GM23338 (cell line): ENCODE data around the gene DAPK2. TPM values are rescaled to one million over a fixed set of nuclear protein-coding genes. Genes with fewer than 3 reads are reported as not detected.

ENCODE experiments used
- ATAC-seq: fragments of 200-7000 bp; cut with Tn5 transposase; 3 replicates; pipeline ENCODE4 v1.9.1; 2020
- DNase-seq: peaks from one replicate; pipeline ENCODE4 v3.0.0-alpha.2; 2015; ENCODE audit warnings: low spot score
- H2AFZ ChIP-seq: fragments of 200-600 bp; sonication (generic); 2 replicates; pipeline ENCODE4 v1.8.0; 2016; ENCODE audit warnings: antibody characterized with exemption, mild to moderate bottlenecking, moderate library complexity
- H3F3A ChIP-seq: fragments of 200-600 bp; sonication (generic); replicated peaks from 2 replicates; pipeline ENCODE4 v1.8.0; 2017; ENCODE audit warnings: antibody characterized with exemption, mixed run types, low read depth
- H3K27ac ChIP-seq: fragments of 200-600 bp; sonication (generic); 2 replicates; pipeline ENCODE4 v1.6.1; 2016; ENCODE audit warnings: low read depth
- H3K27me3 ChIP-seq: fragments of 200-600 bp; sonication (generic); 2 replicates; pipeline ENCODE4 v1.8.0; 2016; ENCODE audit warnings: mild to moderate bottlenecking, mixed run types, moderate library complexity; ENCODE audit not compliant: insufficient read depth
- H3K36me3 ChIP-seq: fragments of 200-600 bp; sonication (generic); 2 replicates; pipeline ENCODE4 v1.8.0; 2016; ENCODE audit warnings: mild to moderate bottlenecking; ENCODE audit not compliant: insufficient read depth
- H3K4me1 ChIP-seq: fragments of 200-600 bp; sonication (generic); 2 replicates; pipeline ENCODE4 v1.8.0; 2016; ENCODE audit warnings: mild to moderate bottlenecking, moderate library complexity; ENCODE audit not compliant: insufficient read depth
- H3K4me2 ChIP-seq: fragments of 200-600 bp; sonication (generic); 2 replicates; pipeline ENCODE4 v1.7.1; 2017; ENCODE audit warnings: mixed run types
- H3K4me3 ChIP-seq: fragments of 200-600 bp; sonication (generic); 2 replicates; pipeline ENCODE4 v1.6.1; 2016; ENCODE audit warnings: mixed run types
- H3K79me2 ChIP-seq: fragments of 200-600 bp; sonication (generic); replicated peaks from 2 replicates; pipeline ENCODE4 v1.8.0; 2017; ENCODE audit warnings: mild to moderate bottlenecking; ENCODE audit not compliant: insufficient read depth
- H3K9me2 ChIP-seq: fragments of 200-600 bp; sonication (generic); 2 replicates; pipeline ENCODE4 v1.8.0; 2017; ENCODE audit not compliant: insufficient read depth
- H4K20me1 ChIP-seq: fragments of 200-600 bp; sonication (generic); replicated peaks from 2 replicates; pipeline ENCODE4 v1.8.0; 2017; ENCODE audit warnings: mild to moderate bottlenecking; ENCODE audit not compliant: insufficient read depth
- H3K27ac Mint-ChIP-seq: 2 replicates; pipeline ENCODE4 v1.8.0; 2020; ENCODE audit warnings: inconsistent platforms, mild to moderate bottlenecking, moderate library complexity, mixed read lengths
- H3K27me3 Mint-ChIP-seq: 3 replicates; pipeline ENCODE4 v1.8.0; 2022; ENCODE audit warnings: low read depth, mild to moderate bottlenecking, moderate library complexity, mixed read lengths, inconsistent platforms; ENCODE audit not compliant: insufficient read depth, poor library complexity
- H3K36me3 Mint-ChIP-seq: 3 replicates; pipeline ENCODE4 v1.8.0; 2021; ENCODE audit warnings: low read depth, mild to moderate bottlenecking, inconsistent platforms, moderate library complexity, mixed read lengths
- H3K4me1 Mint-ChIP-seq: 3 replicates; pipeline ENCODE4 v1.8.0; 2020; ENCODE audit warnings: mild to moderate bottlenecking, inconsistent platforms, mixed read lengths
- H3K4me3 Mint-ChIP-seq: 3 replicates; pipeline ENCODE4 v1.8.0; 2021; ENCODE audit warnings: moderate library complexity, mild to moderate bottlenecking, inconsistent platforms, mixed read lengths
- H3K9me3 Mint-ChIP-seq: 3 replicates; pipeline ENCODE4 v1.8.0; 2020; ENCODE audit warnings: moderate library complexity, mild to moderate bottlenecking, inconsistent platforms, mixed read lengths
- CTCF ChIP-seq, 2 experiments: fragments of 200-600 bp in 1 of 2; sonication (generic) in 1 of 2; conservative IDR thresholded peaks; 2 replicates each; pipeline versions ENCODE4 v1.5.1 to v1.6.1; 2016 to 2017; ENCODE audit warnings: antibody characterized with exemption in 2 of 2, low read depth in 2 of 2, mild to moderate bottlenecking in 2 of 2, moderate library complexity in 1 of 2
- NANOG ChIP-seq: IDR thresholded peaks from 2 replicates; pipeline ENCODE4 v1.6.1; 2016; ENCODE audit warnings: antibody characterized with exemption, borderline replicate concordance
- ZNF331 ChIP-seq: fragments of 250-450 bp; sonication (Bioruptor Pico); IDR thresholded peaks from 2 replicates; pipeline ENCODE4 v1.5.0; 2020; ENCODE audit warnings: low read depth, mild to moderate bottlenecking, moderate library complexity
- ZNF462 ChIP-seq: fragments of 250-450 bp; sonication (Bioruptor Pico); IDR thresholded peaks from 2 replicates; pipeline ENCODE4 v1.5.0; 2020; ENCODE audit warnings: mild to moderate bottlenecking, moderate library complexity
- polyA plus RNA-seq: library from polyadenylated mRNA; unstranded; fragments of >200 nt; fragmentation: Nextera tagmentation; extraction: Ambion mirVana; gene quantifications from 2 replicates; pipeline ENCODE4 v1.2.1, GENCODE V29; 2016
- total RNA-seq: library from RNA; depleted of rRNA; stranded (reverse); fragments of >200 nt; shearing (Covaris generic); gene quantifications from 2 replicates; pipeline ENCODE4 v1.2.3, GENCODE V29; 2014

Gene DAPK2
- total and polyA plus RNA-seq, 2 experiments from 2014 or later: 1.6 to 3.1 TPM

- no peaks in the 10 kb centered on the region for H3K36me3 ChIP-seq
- no peaks in the 10 kb centered on the region; the same call in 2 of the 3 replicates for H3K36me3 Mint-ChIP-seq
- no peaks in the 10 kb centered on the region for H3K9me2 ChIP-seq
- H3K79me2 ChIP-seq: no peaks in the 10 kb centered on the region
- no peaks in the 10 kb centered on the region for H3K9me3 Mint-ChIP-seq
- no peak overlapping the region for H3K4me2 ChIP-seq
- no peaks in the 10 kb centered on the region for H3K27me3 Mint-ChIP-seq
- peak overlapping the region; percentile 82 for H2AFZ ChIP-seq
- no peak overlapping the region for H3K27ac Mint-ChIP-seq
- H3K4me3 Mint-ChIP-seq: no peak overlapping the region
- ATAC-seq: no peak
- H3K27ac ChIP-seq: no peak overlapping the region
- peaks cover 14% of the 10 kb centered on the region for H3K4me1 Mint-ChIP-seq
- H3K4me3 ChIP-seq: no peak overlapping the region
- H3K27me3 ChIP-seq: no peaks in the 10 kb centered on the region
- H3F3A ChIP-seq: no peaks in the 10 kb centered on the region
- no peak for TF ChIP-seq NANOG
- no peak for TF ChIP-seq ZNF462 (CRISPR knock-in tag)
- no peak for TF ChIP-seq ZNF331
- no peak for TF ChIP-seq CTCF (conservative IDR thresholded peaks at IDR 0.05; ENCODE audit: low read depth in 2 of 2)
- H3K4me1 ChIP-seq: no peaks in the 10 kb centered on the region
- no peaks in the 10 kb centered on the region for H4K20me1 ChIP-seq
- no peak for DNase-seq
Measured at GRCh38 chr15:63891768-63892133, 154.5 kb downstream of the DAPK2 start.
